HG02870 (cell line): ENCODE measurements around the gene LAMC2.
"Not testable (repeated sequence)": the region's sequence is repeated elsewhere in the genome, so short reads cannot be mapped to it uniquely, and the experiment has no call there.

ENCODE experiments used
- ATAC-seq: cut with Tn5 transposase; IDR thresholded peaks from one replicate; pipeline ENCODE4 v1.9.1; 2021; ENCODE audit warnings: mild to moderate bottlenecking, moderate library complexity; ENCODE audit not compliant: unreplicated experiment

Gene LAMC2

GRCh38 chr1:183236158-183236725, 50.2 kb downstream of the LAMC2 start:
- ATAC-seq, result no peak

- no peak for ATAC-seq
These were observed 51.0 kb downstream of the LAMC2 start for GRCh38 chr1:183237046-183237445.

DNA sequence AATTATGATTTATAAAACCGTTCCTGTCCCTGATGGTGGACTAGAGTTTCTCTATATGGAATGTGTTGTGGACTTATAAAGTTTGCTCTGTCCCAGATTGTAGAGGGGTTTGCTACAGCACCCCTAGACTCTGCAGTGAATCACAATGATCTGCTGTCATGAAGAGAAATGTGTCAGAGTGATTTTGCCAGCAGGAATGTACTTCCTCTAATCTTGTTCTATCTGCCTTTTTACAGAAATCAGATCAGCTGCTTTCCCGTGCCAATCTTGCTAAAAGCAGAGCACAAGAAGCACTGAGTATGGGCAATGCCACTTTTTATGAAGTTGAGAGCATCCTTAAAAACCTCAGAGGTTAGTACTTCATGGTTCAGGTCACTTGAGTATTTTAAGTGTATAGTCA, 52.0 kb downstream of the LAMC2 start:
- no peak for ATAC-seq

DNA sequence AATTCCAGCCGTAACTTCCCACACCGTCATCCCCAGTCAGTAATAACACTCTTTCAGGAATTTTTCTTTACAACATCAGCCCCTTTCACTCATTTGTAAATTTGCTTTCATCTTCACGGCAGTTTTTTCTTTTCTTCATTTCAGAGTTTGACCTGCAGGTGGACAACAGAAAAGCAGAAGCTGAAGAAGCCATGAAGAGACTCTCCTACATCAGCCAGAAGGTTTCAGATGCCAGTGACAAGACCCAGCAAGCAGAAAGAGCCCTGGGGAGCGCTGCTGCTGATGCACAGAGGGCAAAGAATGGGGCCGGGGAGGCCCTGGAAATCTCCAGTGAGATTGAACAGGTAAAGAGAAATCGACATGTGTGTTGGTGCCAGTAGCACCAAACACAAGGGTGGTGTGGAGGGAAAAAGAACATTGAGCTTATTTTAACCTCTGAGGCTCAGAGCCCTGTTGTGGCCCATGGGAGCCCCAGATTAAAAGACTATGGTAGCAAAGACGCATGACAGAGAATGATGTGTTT, 53.2 kb downstream of the LAMC2 start:
- ATAC-seq, result no peak

DNA sequence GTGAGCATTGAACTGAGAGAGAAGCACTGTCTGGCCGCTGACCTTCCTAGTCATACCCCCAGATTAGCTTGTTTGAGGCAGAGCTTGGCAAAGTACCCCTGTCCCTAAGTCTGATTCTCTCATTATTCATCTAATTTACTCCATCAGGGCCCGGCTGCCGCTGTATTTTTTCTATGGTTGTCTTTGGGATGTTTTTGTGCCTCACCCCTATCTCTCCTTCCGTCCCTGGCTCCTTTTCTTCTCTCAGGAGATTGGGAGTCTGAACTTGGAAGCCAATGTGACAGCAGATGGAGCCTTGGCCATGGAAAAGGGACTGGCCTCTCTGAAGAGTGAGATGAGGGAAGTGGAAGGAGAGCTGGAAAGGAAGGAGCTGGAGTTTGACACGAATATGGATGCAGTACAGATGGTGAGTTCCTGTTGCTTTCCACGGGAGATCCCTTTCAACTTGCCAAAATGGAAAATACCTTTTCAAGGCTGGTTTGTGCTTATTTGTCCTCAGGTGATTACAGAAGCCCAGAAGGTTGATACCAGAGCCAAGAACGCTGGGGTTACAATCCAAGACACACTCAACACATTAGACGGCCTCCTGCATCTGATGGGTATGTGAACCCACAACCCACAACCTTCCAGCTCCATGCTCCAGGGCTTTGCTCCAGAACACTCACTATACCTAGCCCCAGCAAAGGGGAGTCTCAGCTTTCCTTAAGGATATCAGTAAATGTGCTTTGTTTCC, 53.9 kb downstream of the LAMC2 start:
- no peak for ATAC-seq

DNA sequence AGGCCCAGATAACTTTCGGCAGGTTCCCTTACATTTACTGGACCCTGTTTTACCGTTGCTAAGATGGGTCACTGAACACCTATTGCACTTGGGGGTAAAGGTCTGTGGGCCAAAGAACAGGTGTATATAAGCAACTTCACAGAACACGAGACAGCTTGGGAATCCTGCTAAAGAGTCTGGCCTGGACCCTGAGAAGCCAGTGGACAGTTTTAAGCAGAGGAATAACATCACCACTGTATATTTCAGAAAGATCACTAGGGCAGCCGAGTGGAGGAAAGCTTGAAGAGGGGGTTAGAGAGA, 54.4 kb downstream of the LAMC2 start:
- ATAC-seq, result no peak

- not testable (repeated sequence) for ATAC-seq
These were observed 54.8 kb downstream of the LAMC2 start for GRCh38 chr1:183240853-183241252.

GRCh38 chr1:183241471-183241870, 55.4 kb downstream of the LAMC2 start:
- no peak for ATAC-seq

DNA sequence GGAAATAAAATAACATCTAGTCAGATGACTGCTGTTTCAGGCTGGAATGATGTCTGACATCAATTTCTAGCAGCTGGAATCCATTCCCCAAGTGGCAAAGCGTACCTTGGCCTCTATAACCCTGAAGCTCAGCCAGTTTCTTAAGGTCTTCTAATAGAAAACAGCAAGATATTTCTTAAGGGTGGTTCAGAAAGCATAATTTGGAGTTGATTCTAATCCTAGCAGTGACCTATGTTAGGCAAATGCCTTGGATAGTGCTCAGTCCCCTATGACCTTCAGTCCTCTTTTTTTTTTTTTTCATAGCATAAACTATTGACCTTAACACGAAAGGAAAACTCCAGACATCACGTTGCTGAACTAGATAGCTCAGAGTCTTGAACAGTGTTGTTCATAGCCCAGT, 56.5 kb downstream of the LAMC2 start:
- ATAC-seq, result no peak

GRCh38 chr1:183243161-183244050, 57.3 kb downstream of the LAMC2 start:
- ATAC-seq, result no peak

- no peak for ATAC-seq
These were observed 58.4 kb downstream of the LAMC2 start for GRCh38 chr1:183244466-183244865.

DNA sequence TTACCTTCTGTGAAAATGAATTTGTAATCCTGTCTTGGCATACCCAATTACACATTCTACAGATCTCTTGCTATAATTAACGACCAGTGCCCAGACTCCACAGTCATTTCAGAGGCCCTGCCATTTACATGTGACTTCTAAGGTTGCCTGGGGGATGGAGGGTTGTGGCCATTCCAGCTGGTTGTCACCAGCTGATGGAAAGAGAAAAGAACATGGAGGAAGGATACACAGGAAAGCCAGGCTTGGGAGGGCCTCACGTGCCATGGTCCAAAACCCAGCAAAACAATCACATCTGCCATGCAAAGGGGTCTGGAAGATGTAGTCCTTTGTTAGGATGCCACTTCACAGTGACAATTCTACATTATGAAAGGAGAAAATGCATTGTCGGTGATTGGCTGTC, 59.3 kb downstream of the LAMC2 start:
- no peak for ATAC-seq

DNA sequence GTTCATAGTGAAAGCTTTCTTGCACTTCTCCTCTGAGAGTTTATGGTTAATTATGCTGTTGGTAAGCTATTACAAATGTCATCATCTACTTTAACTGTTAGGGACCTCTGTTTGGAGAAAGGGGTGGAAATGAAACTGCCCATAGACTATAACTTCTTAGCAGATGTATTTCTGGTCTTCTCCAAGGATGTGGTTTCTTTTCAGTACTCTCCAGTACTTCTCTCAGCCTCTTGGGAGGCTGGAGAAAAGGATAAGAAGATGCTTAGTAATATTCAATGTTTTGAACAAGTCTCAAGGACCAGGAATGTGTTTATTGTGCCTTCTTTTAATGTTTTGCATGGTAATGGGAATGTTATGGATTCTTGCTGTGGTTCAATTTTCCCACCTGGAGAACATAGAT, 60.4 kb downstream of the LAMC2 start:
- no peak for ATAC-seq

DNA sequence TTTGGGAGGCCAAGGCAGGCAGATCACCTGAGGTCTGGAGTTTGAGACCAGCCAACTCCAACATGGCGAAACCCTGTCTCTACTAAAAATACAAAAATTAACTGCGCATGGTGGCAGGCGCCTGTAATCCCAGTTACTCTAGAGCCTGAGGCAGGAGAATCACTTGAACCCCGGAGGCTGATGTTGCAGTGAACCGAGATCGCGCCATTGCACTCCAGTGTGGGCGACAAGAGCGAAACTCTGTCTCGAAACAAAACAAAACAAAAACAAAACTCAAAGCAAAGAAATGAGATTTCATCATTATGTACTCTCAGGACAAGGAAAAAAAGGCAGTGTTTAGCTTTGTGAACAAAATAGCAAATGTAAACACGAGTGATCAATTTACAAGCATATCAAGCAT, 61.0 kb downstream of the LAMC2 start:
- no peak for ATAC-seq

- no peak for ATAC-seq
These were observed 61.4 kb downstream of the LAMC2 start for GRCh38 chr1:183247484-183247883.

DNA sequence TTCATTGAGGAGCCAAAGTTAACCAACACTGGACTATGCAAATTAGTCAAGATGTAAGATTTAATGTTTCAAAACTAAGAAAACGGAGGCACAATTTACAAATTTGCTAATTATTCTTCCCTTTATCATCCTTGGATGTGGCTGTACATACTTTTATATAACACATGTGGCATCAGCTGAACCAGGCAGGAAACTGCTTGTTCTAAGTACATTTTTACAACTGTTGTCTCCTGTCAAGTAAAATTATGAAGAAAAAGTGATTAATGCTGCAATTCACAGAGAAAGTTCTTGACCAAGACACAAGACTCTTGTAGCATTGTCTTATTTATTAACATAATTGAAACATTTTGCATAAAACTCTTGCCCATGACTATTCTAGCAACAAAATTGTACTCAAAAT, 61.9 kb downstream of the LAMC2 start:
- ATAC-seq, result no peak

DNA sequence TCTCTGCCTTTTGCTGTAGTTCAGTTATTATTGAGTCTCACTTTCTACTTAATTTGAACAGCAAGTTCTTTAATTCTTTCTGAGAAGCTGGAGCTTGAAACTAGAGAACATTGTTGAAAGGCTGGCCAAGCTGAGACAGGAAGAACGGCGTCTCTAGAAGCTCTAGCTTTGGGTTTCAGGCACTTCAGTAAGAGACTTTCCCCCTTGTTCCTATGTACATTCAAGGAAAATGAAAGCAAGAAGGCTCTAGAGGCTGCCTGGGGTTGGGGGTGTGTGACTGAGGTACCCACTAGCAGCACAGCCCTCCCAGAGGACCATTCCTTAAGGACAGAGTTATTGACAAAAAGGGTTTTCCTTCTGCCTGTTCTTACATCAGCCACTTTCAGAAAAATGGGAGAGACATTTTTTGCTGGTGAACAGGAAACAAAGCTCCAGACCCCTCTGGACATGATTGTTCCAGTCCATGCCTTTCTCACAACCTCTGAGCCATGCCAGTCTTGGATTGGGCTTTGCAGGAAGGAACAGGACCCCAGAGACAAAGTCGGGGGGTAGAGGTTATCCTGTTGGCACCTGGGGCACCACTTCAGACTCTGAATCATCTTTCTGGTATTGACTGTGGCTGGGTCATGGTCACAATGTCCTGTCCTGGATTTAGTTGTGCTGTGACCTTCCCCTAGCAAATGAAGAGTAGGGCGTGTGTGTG, 63.1 kb downstream of the LAMC2 start:
- no peak for ATAC-seq

GRCh38 chr1:183249941-183250452, 63.9 kb downstream of the LAMC2 start:
- ATAC-seq, result no peak

- ATAC-seq, result no peak
These were observed 65.3 kb downstream of the LAMC2 start for GRCh38 chr1:183251101-183251958.

- ATAC-seq, result no peak
These were observed 65.9 kb downstream of the LAMC2 start for GRCh38 chr1:183251959-183252450.
